HG02588 (cell line): Measurements from ENCODE around the gene ATP10B.

Experiments used
- ATAC-seq: cut with Tn5 transposase; IDR thresholded peaks from one replicate; pipeline ENCODE4 v1.9.1; 2021; ENCODE audit warnings: mild to moderate bottlenecking, moderate library complexity; ENCODE audit not compliant: unreplicated experiment

The ATP10B gene

DNA sequence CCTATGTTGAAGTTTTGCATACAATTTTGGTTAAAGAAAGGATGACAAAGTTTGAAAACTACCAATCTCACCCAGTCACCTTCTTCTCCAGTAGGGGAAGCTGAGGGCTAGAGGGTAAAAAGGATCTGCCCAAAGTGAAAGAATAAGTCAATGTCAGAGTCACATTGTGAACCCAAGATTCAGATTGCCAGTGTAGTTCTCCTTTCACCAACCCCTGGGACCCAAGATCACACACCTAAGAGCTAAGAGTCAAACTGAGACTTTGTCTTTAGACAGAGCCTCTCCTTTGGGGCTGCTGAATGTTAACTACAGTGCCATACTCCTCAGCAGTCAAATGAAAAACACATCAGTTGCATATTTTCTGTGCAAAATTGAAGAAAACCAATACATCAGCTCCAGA, 210.6 kb downstream of the ATP10B start:
- ATAC-seq, result peak; percentile 57

GRCh38 chr5:160640406-160640805, 211.6 kb downstream of the ATP10B start:
- no peak for ATAC-seq

DNA sequence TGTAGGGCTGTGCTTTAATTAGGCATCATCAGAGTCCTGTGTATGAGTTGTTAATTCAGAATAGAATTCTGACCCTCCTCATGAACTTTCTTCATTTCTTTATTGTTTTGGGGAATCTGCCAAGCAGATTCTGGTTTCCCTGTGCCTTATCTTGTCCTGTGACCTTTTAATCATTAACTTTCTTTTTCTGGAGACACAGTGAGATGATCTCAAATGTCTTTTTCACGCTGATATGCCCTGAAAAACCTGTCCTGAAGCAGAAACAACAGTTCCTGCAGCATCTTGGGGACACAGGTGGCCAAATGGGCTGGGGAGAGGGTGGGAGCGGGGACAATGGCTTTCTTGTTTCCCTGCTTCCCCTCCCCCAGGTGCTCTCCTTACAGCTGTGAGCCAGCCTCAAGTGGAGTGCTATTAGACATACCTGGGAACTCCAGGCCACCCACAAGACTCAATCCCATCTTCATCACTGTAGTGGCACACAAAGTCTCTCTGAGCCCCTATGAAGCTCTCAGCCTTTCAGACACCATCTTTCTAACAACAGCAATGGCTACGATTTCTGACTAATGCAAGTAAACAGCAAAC, 213.8 kb downstream of the ATP10B start:
- no peak for ATAC-seq

- no peak for ATAC-seq
Observed at GRCh38 chr5:160637357-160638090, 214.5 kb downstream of the ATP10B start.

- no peak for ATAC-seq
Observed at GRCh38 chr5:160635663-160636062, 216.3 kb downstream of the ATP10B start.

DNA sequence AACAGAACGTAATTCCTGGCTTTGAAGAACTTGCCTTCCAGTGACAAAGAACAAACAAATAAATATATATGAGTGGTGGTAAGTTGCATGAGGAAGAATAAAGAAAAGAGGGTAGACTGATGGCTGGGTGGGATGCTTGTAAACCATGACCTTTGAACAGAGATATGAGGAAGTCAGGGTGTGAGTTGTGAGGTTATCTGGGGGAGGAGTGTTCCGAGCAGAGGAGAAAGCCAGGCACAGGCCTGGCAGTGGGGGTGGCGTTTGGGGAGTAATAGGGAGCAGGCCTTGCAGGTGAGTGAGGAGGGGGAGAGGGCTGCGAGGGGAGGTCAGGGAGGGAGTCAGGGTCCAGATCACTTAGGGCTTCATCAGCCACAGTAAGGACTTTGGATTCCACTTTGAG, 217.0 kb downstream of the ATP10B start:
- no peak for ATAC-seq

DNA sequence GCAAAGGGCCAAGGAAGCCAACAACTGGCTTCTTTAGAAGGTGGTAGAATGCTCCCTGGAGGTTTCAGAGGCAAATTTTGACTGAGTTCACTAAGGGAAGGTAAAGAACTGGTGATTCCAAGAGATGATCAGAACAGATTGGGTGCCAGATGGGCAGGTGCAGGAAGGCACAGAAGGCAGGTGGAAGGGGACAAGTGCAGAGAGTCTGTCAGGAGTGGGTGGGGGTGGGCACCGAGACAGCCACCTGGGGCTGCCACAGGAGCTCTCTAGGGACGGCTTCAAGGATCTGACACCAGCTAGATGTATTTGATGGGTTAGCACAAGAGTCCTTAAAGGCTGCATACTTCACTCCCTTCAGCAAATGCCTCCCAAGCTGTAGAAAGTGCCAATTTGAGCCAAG, 223.0 kb downstream of the ATP10B start:
- no peak for ATAC-seq

GRCh38 chr5:160628619-160628968, 223.4 kb downstream of the ATP10B start:
- ATAC-seq, result no peak

DNA sequence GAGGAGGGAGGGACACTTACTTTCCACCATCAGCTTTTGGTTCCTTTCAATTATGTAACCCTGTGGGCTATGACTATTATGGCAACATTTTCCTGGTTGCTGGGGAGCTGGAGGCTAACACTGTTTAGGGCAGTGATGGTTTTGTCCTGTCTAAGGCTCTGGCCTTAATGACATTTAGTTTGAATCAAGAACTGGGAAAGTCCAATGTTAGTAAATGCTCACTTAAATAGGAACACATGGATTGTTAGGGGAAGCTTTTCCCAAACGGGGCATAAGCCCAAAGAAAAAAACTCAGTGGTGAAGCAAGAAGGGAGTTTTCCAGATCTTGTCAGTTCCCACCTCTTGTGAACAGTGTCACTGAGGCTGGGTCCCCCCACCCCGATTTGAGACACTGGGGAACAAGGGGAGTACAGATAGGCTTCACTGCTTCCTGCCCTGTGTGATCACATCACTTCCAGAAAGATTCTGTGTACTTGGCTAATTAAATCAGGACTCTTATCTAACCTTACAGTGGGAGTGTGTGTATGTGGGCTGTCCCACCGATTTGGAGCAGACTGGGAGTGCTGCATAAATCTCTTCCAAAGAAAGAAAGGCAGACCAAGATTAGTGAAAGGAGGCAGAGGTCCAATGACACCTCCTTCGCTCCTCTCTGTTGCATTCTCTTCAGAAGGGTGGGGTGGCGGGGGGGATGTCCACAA, 223.9 kb downstream of the ATP10B start:
- no peak for ATAC-seq

GRCh38 chr5:160626322-160626721, 225.7 kb downstream of the ATP10B start:
- no peak for ATAC-seq

DNA sequence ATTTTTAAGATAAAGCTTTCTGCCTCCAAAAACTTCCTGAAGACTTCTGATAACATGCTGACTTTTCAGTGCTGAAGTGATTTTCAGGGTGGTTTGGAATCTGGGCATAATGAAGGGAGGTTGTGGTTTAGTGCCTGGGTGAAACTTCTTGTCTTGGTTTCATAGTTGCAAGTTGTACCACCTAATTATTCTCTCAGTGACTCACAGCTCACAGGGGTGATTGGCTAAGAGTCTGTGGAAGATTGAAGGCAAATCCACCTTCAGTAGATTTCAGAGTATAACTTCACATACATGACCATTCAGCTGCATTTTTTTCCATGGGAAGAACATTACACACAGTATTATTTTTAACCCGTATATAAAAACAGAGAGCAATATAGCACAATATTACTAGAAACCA, 230.5 kb downstream of the ATP10B start:
- no peak for ATAC-seq

DNA sequence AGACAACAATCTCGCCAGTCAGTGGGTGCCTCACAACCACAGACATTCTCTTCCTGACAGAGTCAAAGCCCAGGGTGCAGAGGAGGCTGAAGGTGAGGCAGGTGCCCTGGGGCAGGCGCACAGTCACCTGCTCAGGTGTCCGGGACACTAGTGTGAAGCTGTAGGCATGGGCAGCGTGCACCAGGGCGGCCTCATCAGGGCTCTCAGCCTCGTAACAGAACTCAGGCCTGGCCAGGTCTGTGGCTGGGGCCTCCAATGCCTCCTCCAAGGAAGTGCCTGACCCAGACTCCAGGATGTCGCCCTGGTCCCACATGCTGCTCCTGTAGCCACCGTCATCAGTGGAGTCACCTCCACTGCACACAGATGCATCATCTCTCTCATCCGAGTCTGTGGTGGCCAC, 231.6 kb downstream of the ATP10B start:
- ATAC-seq, result no peak

DNA sequence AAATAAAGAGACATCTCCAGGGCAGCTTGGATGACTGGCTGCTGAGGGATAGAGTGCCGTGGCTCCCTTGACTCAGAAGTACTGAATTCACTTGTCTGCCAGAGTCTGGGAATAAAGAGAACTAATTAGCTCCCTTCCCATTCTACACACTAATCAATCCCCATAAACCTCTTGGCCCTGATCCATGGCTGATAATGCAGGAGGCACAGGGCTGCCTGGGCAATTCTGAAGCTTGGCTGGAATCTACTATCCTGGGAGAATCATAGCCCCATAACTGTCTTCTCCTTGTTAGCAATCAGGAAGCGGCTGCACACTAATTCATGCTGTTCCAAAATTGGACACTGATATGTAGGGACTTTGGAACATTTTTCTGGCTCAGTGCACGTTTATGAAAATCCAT, 232.6 kb downstream of the ATP10B start:
- no peak for ATAC-seq

DNA sequence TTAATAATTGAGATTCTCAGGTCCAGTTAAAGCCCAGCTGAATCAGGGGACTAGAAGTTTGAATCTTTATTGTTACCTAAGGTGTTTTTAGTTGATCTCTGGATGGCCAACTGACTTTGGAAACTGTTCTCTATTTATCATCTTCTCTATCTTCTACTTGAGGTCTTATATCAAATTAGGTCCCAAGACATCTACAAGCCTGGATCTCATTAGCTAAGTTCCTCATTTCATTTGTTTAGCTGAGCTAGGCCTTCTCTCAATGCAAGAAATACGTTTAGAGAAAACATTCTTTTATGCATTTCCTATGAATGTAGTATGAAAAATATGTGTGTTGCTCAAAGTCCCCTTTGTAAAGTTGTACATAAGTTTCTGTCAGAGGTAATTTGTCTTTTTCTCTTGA, 233.7 kb downstream of the ATP10B start:
- no peak for ATAC-seq

GRCh38 chr5:160616712-160617497, 235.1 kb downstream of the ATP10B start:
- no peak for ATAC-seq

DNA sequence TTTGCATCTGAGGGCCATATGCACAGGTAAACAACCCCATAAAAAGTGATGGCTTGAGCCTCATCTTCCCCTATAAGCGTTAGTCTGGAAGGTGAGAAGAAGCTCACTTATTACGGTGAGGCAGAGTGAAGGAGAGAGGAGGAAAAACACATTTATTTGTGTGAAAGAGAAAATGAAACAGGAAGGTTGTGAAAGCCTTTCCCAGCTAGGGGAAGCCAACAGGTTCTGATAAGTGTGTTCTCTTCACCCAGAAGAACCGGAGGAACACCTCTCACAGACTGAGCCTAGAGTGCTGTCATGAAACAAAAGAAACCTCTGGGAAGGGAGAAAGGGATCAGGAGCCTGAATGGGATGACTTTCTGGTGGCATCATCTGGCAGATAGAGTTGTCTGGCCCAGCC, 237.9 kb downstream of the ATP10B start:
- no peak for ATAC-seq

- no peak for ATAC-seq
Observed at GRCh38 chr5:160605266-160605665, 246.7 kb downstream of the ATP10B start.

DNA sequence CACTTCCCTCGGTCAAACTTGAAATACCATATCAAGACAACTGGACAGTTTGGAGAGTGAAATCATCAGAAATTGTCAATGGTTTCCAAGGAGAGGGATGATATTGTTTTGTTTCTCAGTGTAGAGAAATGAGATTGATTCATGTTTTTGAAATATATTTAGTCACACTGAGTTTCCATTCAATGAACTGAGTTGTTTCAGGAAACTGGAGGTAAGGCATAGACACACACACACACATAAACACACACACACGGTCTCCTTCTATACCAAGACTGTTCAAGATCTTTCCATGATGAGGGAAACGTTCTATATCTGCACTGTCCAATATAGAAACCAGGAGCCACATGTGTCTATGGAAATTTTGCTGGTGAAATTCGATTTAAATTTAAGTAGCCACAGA, 247.5 kb downstream of the ATP10B start:
- no peak for ATAC-seq

DNA sequence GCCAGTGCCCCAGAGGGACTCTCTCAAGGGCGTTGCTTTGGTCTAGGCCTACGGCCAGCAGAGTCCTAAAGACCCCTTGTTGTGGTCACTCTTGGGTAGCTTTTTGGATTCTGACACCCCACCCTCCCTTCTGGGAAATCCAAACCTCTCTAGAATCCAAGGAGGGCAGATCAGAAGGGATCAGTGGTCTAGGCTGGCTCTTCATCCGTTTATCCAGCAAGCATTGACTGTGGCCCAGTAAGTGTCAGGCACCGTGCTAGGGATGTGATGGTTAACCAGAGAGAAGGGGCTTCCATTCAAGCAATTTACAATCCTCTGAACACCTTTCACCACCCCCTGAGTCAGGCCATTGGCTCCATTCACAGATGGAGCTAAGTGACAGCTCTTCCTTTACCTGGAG, 249.3 kb downstream of the ATP10B start:
- ATAC-seq, result no peak

GRCh38 chr5:160601046-160601445, 251.0 kb downstream of the ATP10B start:
- ATAC-seq, result no peak

GRCh38 chr5:160573318-160573717, 278.7 kb downstream of the ATP10B start:
- ATAC-seq, result no peak
